ENCODE results near the gene ELP6.

The ELP6 gene

DNA sequence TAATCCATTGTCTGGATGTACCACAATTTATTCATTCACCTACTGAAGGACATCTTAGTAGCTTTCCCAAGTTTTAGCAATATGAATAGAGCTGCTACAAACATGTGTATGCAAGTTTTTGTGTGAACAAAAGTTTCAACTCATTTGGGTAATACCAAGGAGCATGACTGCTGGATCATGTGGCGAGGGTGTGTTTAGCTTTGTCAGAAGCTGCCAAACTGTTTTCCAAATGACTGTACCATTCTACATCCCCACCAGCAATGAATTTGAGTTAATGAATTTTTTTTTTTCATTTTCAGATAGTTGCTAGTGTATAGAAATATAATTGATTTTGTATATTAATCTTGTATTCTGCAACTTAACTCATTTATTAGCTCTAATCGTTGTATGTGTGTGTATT lies 20.0 kb upstream of the ELP6 start:
- no peak overlapping the region for H3K4me3 ChIP-seq (ENCODE audit: low read length)
- no peaks in the 10 kb centered on the region for H3K4me1 ChIP-seq (ENCODE audit: control insufficient read depth, insufficient read depth, low read length)
- no peak overlapping the region for H3K27ac ChIP-seq (ENCODE audit: low read length)
- H3K36me3 ChIP-seq (ENCODE audit: control insufficient read depth, insufficient read depth, low read length): no peaks in the 10 kb centered on the region
- no CpG with 5 or more reads among the region's 2 CpGs for WGBS (ENCODE audit: insufficient coverage, insufficient read length)
- DNase-seq (ENCODE audit: low read depth, low spot score): no peak
- no peaks in the 10 kb centered on the region for H3K27me3 ChIP-seq (ENCODE audit: control insufficient read depth, insufficient read depth, low read length)
- H3K9me3 ChIP-seq (ENCODE audit: control insufficient read depth, insufficient read depth, low read length): no peaks in the 10 kb centered on the region

DNA sequence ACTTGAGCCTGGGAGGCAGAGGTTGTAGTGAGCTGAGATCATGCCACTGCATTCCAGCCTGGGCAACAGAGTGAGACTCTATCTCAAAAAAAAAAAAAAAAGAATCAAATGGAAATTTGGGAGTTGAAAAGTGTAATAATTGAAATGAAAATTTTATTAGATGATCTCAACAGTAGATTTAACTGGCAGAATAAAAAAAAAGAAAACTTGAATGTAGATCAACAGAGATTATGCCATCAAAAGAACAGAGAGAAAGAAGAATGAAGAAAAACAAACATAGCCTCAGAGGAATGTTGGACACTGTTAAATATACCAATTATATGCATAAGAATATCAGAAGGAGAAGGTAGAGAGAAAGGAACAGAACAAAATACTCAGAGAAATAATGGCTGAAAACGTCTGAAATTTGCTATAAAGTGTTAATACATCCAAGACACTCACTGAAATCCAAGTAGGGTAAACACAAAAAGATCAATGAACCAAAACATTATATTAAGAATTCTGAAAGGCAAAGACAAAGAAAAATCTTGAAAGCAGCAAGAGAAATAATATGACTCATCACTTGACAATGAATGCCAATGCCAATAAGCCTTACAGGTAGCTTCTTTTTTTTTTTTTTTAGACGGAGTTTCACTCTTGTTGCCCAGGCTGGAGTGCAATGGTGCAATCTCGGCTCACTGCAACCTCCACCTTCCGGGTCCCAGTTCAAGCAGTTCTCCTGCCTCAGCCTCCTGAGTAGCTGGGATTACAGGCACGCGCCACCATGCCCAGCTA lies 14.6 kb upstream of the ELP6 start:
- no peaks in the 10 kb centered on the region for H3K27me3 ChIP-seq (ENCODE audit: control insufficient read depth, insufficient read depth, low read length)
- DNase-seq (ENCODE audit: low read depth, low spot score): no peak
- no peaks in the 10 kb centered on the region for H3K36me3 ChIP-seq (ENCODE audit: control insufficient read depth, insufficient read depth, low read length)
- WGBS (ENCODE audit: insufficient coverage, insufficient read length): no CpG with 5 or more reads among the region's 6 CpGs
- no peak overlapping the region for H3K4me3 ChIP-seq (ENCODE audit: low read length)
- H3K9me3 ChIP-seq (ENCODE audit: control insufficient read depth, insufficient read depth, low read length): no peaks in the 10 kb centered on the region
- no peaks in the 10 kb centered on the region for H3K4me1 ChIP-seq (ENCODE audit: control insufficient read depth, insufficient read depth, low read length)
- no peak overlapping the region for H3K27ac ChIP-seq (ENCODE audit: low read length)

DNA sequence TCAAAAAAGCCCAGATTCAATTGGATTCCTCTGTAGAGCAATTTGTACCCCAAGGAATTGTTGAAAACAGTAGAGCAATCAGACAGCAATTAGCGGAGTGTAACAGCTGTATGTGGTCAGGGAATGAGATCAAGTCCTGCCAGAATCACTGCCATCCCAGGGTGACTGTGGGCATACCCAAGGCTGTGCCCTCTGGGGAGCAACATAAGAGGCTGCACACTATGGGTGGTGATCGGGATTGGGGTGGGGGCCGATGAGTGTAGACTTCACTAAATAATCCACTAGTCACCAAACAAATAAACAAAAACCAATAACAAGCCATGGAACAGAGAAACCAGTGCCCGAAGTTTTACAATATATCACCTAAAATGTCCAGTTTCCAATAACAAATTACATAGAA lies 12.1 kb upstream of the ELP6 start:
- WGBS (ENCODE audit: insufficient coverage, insufficient read length): no CpG with 5 or more reads among the region's 4 CpGs
- no peak overlapping the region for H3K27ac ChIP-seq (ENCODE audit: low read length)
- no peak for DNase-seq (ENCODE audit: low read depth, low spot score)
- H3K4me3 ChIP-seq (ENCODE audit: low read length): no peak overlapping the region
- no peaks in the 10 kb centered on the region for H3K36me3 ChIP-seq (ENCODE audit: control insufficient read depth, insufficient read depth, low read length)
- no peaks in the 10 kb centered on the region for H3K9me3 ChIP-seq (ENCODE audit: control insufficient read depth, insufficient read depth, low read length)
- H3K4me1 ChIP-seq (ENCODE audit: control insufficient read depth, insufficient read depth, low read length): no peaks in the 10 kb centered on the region
- H3K27me3 ChIP-seq (ENCODE audit: control insufficient read depth, insufficient read depth, low read length): no peaks in the 10 kb centered on the region; the same call in 1 of the 2 replicates

DNA sequence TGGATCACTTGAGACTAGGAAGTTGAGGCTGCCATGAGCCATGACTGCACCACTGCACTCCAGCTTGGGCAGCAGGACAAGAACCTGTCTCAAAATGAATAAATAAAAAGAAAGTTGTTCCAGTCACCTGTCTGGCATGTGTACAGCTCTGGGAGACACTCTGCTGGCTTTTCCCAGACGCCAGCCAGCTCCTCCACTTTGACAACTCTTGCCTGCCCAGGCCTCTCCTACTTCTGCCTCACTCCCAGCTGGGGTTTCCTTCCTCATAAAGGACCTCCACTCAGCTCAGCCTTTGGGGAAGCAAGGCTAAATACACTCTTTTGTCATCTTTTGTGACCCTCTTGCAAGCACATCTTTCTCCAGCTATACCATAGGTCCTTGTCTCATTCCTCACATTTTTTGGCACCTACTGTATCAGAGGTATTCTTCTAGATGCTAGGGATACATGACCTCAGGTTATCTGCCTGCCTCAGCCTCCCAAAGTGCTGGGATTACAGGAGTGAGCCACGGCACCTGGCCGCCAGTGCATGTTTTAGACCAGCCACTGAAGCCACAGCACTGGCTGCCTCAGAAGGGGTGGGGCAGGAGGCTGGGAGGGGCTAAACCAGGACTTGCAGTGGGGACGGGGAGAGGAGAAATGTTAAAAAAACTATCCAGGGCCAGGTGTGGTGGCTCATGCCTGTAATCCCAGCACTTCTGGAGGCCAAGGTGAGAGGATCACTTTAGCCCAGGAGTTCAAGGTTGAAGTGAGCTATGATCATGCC lies 10.0 kb upstream of the ELP6 start:
- H3K4me1 ChIP-seq (ENCODE audit: control insufficient read depth, insufficient read depth, low read length): 0 out of 2 replicates have a peak, but pooled peaks cover 1% of the 10 kb centered on the region
- no peaks in the 10 kb centered on the region for H3K36me3 ChIP-seq (ENCODE audit: control insufficient read depth, insufficient read depth, low read length)
- H3K9me3 ChIP-seq (ENCODE audit: control insufficient read depth, insufficient read depth, low read length): no peaks in the 10 kb centered on the region
- H3K27me3 ChIP-seq (ENCODE audit: control insufficient read depth, insufficient read depth, low read length): no peaks in the 10 kb centered on the region; the same call in 1 of the 2 replicates
- no peak for DNase-seq (ENCODE audit: low read depth, low spot score)
- no peak overlapping the region for H3K4me3 ChIP-seq (ENCODE audit: low read length)
- no CpG with 5 or more reads among the region's 4 CpGs for WGBS (ENCODE audit: insufficient coverage, insufficient read length)
- no peak overlapping the region for H3K27ac ChIP-seq (ENCODE audit: low read length)

DNA sequence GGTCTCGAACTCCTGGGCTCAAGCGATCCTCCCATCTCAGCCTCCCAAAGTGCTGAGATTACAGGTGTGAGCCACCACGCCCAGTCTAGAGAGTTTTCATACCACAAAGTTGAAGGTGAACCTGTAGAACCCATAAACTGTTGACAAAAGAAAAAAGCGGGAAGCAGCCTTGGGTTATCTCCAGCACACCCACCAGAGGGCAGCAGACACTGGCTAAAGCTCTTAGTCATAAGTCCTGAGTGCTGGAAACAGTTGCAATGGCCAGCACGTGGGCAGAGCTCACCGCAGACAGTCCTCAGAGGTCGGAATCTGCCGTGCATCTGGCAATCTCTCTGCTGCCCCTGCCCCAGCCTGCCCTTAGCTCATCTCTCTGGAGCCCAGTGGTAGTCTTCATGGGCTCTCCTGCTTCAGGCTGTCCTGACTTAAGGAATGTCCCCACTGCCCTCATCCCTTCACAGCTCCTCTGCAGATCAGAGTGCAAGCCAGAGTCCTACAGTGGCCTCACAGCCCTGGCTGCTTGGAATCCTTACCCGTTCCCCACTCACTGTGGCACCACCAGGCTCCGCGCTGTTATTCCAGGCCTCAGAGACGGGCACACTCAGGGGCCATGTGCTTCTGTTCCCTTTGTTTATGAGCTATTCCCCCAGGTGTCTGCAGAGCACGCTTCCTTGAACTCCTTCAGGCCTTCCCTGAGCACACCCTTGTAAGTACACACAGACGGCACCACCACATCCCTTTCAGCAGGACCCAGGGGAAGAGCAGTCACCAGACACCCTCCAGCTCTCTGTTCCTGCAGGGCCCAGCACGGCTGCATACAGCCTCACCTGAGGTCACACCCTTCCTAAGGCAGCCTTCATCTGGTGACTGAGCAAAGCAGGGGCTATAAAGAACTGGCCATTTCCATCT lies 8.8 kb upstream of the ELP6 start:
- Histone ChIP-seq H3K27ac (ENCODE audit: low read length) (no peak overlapping the region), H3K4me3 (ENCODE audit: low read length) (no peak overlapping the region), H3K36me3 (ENCODE audit: control insufficient read depth, insufficient read depth, low read length) (no peaks in the 10 kb centered on the region), H3K4me1 (ENCODE audit: control insufficient read depth, insufficient read depth, low read length) (0 out of 2 replicates have a peak, but pooled peaks cover 1% of the 10 kb centered on the region), H3K9me3 (ENCODE audit: control insufficient read depth, insufficient read depth, low read length) (no peaks in the 10 kb centered on the region), H3K27me3 (ENCODE audit: control insufficient read depth, insufficient read depth, low read length) (no peaks in the 10 kb centered on the region; the same call in 1 of the 2 replicates)
- no CpG with 5 or more reads among the region's 15 CpGs for WGBS (ENCODE audit: insufficient coverage, insufficient read length)
- peak; percentile 85 for DNase-seq (ENCODE audit: low read depth, low spot score)

DNA sequence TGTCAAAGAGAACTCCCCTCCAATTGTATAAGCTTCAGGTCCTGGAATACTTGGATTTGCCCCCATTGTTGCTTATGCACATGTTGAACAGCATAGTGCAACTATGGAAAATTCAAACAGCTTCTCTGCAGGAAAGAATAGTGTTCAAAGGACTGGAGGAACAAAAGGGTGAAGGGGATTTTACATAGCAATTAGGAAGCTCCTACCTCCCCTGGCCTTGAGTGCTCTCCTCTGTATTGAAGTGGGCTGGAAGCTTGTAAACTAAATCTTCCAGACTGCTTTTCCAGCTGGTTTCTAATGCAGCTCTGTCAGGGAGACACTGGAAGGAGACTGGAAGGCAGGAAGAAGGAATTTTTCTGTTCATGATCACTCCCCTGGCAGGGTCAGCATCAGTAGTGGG lies 7.2 kb upstream of the ELP6 start:
- H3K27me3 ChIP-seq (ENCODE audit: control insufficient read depth, insufficient read depth, low read length): no peaks in the 10 kb centered on the region; the same call in 1 of the 2 replicates
- no peaks in the 10 kb centered on the region for H3K36me3 ChIP-seq (ENCODE audit: control insufficient read depth, insufficient read depth, low read length)
- H3K4me1 ChIP-seq (ENCODE audit: control insufficient read depth, insufficient read depth, low read length): 0 out of 2 replicates have a peak, but pooled peaks cover 1% of the 10 kb centered on the region
- H3K4me3 ChIP-seq (ENCODE audit: low read length): no peak overlapping the region
- no peaks in the 10 kb centered on the region for H3K9me3 ChIP-seq (ENCODE audit: control insufficient read depth, insufficient read depth, low read length)
- no peak overlapping the region for H3K27ac ChIP-seq (ENCODE audit: low read length)
- DNase-seq (ENCODE audit: low read depth, low spot score): no peak

DNA sequence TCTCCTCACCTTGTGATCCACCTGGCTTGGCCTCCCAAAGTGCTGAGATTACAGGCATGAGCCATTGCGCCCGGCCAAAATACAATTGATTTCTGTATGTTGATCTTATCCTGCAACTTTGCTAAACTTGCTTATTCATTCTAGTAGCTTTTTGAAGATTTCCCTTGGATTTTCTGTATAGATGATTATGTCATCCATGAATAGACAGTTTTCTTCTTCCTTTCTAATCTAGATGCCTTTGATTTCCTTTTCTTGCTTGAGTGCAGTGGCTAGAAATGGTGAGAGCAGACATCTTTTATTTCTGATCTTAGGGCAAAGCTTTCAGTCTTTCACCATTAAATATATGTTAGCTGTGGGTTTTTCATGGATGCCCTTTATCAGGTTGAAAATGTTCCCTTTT lies 4.4 kb upstream of the ELP6 start:
- H3K4me3 ChIP-seq (ENCODE audit: low read length): no peak overlapping the region
- WGBS (ENCODE audit: insufficient coverage, insufficient read length): no CpG with 5 or more reads among the region's 2 CpGs
- 0 out of 2 replicates have a peak, but pooled peaks cover 1% of the 10 kb centered on the region for H3K4me1 ChIP-seq (ENCODE audit: control insufficient read depth, insufficient read depth, low read length)
- no peak for DNase-seq (ENCODE audit: low read depth, low spot score)
- H3K9me3 ChIP-seq (ENCODE audit: control insufficient read depth, insufficient read depth, low read length): no peaks in the 10 kb centered on the region
- H3K27me3 ChIP-seq (ENCODE audit: control insufficient read depth, insufficient read depth, low read length): no peaks in the 10 kb centered on the region; the same call in 1 of the 2 replicates
- H3K36me3 ChIP-seq (ENCODE audit: control insufficient read depth, insufficient read depth, low read length): no peaks in the 10 kb centered on the region
- no peak overlapping the region for H3K27ac ChIP-seq (ENCODE audit: low read length)

DNA sequence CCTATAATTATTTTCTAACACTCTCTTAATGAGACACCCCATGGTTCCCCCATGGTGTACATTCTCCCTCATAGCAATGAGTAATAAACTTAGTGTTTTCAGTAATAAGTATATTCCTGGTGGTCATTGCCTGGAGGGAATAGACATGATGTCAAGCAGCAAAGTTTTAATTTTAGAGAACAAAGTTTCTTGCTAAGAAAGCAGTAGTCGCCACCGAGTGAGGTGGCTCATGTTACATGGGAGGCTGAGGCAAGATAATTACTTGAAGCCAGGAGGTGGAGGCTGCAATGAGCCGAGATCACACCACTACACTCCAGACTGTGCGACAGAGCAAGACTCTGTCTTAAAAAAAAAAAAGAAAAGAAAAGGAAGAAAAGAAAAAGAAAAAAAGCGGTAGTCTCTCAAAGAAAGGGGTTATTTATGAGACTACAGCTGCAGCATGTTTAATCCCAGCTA lies 2.4 kb upstream of the ELP6 start:
- Histone ChIP-seq H3K4me1 (ENCODE audit: control insufficient read depth, insufficient read depth, low read length) (peaks cover 1% of the 10 kb centered on the region; the same call in 1 of the 2 replicates), H3K36me3 (ENCODE audit: control insufficient read depth, insufficient read depth, low read length) (no peaks in the 10 kb centered on the region), H3K27ac (ENCODE audit: low read length) (no peak overlapping the region), H3K4me3 (ENCODE audit: low read length) (no peak overlapping the region), H3K27me3 (ENCODE audit: control insufficient read depth, insufficient read depth, low read length) (no peaks in the 10 kb centered on the region), H3K9me3 (ENCODE audit: control insufficient read depth, insufficient read depth, low read length) (no peaks in the 10 kb centered on the region)
- no CpG with 5 or more reads among the region's 5 CpGs for WGBS (ENCODE audit: insufficient coverage, insufficient read length)
- DNase-seq (ENCODE audit: low read depth, low spot score): no peak

DNA sequence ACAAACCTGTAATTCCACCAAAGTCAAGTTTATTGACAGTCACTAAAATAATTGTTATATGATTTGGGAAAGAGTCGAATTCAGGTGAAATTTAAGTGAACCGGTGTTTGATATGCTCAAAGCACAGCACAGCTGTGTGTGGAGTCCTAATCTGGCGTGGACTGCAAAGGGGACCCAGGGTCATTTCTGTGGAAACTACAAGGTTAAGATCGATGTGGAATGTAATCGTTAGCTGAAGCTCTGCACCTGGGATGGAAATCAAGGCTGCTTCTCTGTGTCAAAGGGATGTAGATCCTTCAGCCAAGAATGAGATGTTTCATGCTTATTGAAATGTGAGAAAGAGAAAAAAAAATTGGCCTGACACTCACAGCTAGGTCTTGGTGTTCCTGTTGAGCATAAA lies 1.6 kb upstream of the ELP6 start:
- H3K27ac ChIP-seq (ENCODE audit: low read length): no peak overlapping the region
- peaks cover 5% of the 10 kb centered on the region for H3K36me3 ChIP-seq (ENCODE audit: control insufficient read depth, insufficient read depth, low read length)
- H3K27me3 ChIP-seq (ENCODE audit: control insufficient read depth, insufficient read depth, low read length): no peaks in the 10 kb centered on the region
- no peaks in the 10 kb centered on the region; the same call in 1 of the 2 replicates for H3K4me1 ChIP-seq (ENCODE audit: control insufficient read depth, insufficient read depth, low read length)
- DNase-seq (ENCODE audit: low read depth, low spot score): no peak
- H3K9me3 ChIP-seq (ENCODE audit: control insufficient read depth, insufficient read depth, low read length): no peaks in the 10 kb centered on the region
- no peak overlapping the region for H3K4me3 ChIP-seq (ENCODE audit: low read length)
- WGBS (ENCODE audit: insufficient coverage, insufficient read length): no CpG with 5 or more reads among the region's 5 CpGs

Measured in iPS DF 6.9 (cell line).